Fibroblast of pulmonary artery (primary cell): ENCODE results near the gene SLC22A9.
"Not testable (repeated sequence)": the region's sequence is repeated elsewhere in the genome, so short reads cannot be mapped to it uniquely, and the experiment has no call there.

ENCODE experiments used
- DNase-seq: peaks from one replicate; pipeline ENCODE4 v3.0.0-alpha.2; 2010; ENCODE audit warnings: low read depth
- H3K4me3 ChIP-seq: replicated peaks from 2 replicates; pipeline ENCODE4 v1.5.1; 2011; ENCODE audit warnings: low read depth, mild to moderate bottlenecking, control low read depth, low read length, moderate library complexity
- TF ChIP-seq, protein P1 (sequence below): IDR thresholded peaks from 2 replicates; pipeline ENCODE4 v1.5.1; 2011; ENCODE audit warnings: mild to moderate bottlenecking, control low read depth, low read length, inconsistent platforms; ENCODE audit errors: missing control alignments

Gene SLC22A9

DNA sequence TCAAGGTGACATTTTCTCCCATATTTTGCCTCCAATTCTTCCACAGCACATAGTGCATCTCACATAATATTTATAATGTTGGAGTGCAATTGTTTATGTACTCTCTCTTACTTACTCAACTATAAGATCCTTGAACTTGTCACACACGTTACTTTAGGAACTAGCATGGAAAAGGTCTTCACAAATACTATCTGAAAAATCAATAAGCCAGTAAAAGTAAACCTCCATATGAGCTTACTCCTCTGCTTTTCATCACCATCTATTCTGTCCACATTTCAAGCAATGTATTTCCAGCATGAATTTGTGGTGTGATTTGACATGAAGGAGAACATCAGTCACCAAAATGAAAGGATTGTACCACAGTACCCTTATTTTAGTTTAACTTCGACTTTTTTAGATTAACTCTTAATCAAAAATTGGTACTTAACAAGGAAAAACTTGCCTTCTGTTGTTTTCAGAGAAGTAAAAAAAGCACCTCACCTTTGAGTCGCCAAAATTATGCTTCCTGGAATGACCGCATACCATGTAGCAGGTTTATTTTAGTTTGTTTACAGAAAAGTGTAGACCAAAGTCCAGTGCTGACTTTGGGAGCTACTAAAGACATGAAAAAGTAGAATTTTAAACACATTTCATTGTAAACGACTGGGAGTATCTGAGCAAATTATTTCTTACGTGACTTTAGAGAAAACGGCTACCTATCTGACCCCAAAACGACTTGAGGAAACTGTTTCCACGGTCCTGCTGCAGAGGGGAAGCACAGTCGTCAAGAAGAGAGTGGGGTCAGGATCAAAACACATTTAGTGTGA is at the start of gene SLC22A9:
Gene SLC22A9 (plus strand): TSS at position 621 of the 806 bp plus-strand sequence. CDS start 272 bp downstream, outside the sequence.
- H3K4me3 ChIP-seq: no peak within 1 kb of the TSS
- DNase-seq: no peak
- TF ChIP-seq, protein P1, sequence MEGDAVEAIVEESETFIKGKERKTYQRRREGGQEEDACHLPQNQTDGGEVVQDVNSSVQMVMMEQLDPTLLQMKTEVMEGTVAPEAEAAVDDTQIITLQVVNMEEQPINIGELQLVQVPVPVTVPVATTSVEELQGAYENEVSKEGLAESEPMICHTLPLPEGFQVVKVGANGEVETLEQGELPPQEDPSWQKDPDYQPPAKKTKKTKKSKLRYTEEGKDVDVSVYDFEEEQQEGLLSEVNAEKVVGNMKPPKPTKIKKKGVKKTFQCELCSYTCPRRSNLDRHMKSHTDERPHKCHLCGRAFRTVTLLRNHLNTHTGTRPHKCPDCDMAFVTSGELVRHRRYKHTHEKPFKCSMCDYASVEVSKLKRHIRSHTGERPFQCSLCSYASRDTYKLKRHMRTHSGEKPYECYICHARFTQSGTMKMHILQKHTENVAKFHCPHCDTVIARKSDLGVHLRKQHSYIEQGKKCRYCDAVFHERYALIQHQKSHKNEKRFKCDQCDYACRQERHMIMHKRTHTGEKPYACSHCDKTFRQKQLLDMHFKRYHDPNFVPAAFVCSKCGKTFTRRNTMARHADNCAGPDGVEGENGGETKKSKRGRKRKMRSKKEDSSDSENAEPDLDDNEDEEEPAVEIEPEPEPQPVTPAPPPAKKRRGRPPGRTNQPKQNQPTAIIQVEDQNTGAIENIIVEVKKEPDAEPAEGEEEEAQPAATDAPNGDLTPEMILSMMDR: no peak

DNA sequence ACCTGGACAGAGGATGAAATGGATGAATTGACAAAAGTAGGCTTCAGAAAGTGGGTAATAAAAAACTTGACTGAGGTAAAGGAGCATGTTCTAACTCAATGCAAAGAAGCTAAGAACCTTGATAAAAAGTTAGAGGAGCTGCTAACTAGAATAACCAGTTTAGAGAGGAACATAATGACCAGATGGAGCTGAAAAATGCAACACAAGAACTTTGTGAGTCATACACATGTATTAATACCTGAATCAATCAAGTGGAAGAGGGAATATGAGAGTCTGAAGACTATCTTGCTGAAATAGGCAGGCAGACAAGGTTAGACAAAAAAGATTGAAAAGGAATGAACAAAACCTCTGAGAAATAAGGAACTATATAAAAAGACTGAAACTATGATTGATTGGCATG is 47.9 kb upstream of the SLC22A9 start:
- TF ChIP-seq, protein P1: no peak
- no peak for DNase-seq
- H3K4me3 ChIP-seq: no peak overlapping the region

DNA sequence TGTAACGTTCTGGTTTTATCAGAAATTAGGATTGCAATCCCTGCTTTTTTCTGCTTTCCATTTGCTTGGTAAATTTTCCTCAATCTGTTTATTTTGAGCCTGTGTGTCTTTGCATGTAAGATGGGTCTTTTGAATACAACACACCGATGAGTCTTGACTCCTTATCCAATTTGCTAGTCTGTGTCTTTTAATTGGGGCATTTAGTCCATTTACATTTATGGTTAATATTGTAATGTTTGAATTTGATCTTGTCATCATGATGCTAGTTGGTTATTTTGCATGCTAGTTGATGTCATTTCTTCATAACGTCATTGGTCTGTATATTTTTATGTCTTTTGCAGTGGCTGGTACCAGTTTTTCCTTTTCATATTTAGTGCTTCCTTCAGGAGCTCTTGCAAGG is 34.5 kb upstream of the SLC22A9 start:
- DNase-seq, H3K4me3 ChIP-seq: not testable (repeated sequence)

DNA sequence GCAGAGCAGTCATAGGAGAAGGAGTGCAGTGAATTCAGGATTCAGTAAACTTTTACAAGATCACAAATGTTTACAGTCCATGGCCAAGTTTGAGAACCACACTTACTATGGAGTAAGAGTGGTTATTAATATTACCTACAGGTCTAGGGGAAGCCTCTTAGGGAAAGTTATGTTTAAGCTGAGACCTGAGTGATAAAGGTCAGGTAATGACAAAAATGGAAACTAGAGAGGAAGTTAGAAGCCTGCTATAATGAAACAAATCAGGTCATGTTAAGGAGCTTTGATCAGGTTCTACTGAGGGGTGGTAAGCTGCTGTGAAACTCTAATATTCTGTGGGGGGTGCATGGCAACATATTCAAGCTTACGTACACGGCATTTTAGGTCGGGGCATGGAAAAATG is 32.5 kb upstream of the SLC22A9 start:
- TF ChIP-seq, protein P1: no peak

DNA sequence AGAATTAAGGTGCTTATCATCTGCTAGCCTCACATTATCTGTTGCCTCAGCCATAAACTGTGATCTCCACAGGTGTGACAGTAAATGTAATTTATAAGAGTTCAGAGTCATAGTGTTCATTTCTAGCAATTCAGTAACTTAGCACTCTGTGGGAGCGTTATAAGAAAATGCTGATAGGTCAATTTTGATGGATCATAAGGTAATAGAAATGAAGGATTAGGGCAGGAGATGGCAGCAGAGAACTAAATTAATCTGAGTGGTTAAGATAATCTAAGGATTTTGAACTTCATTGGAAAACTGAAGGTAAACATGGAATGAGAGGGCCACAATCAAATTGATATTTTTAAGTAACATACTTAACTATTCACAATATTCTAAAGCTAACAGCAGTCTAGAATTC is 26.5 kb upstream of the SLC22A9 start:
- TF ChIP-seq, protein P1: no peak
- H3K4me3 ChIP-seq: no peak overlapping the region
- DNase-seq: no peak

More for the DNA sequence above, 32.5 kb upstream of the SLC22A9 start:
- H3K4me3 ChIP-seq: no peak overlapping the region
- no peak for DNase-seq

DNA sequence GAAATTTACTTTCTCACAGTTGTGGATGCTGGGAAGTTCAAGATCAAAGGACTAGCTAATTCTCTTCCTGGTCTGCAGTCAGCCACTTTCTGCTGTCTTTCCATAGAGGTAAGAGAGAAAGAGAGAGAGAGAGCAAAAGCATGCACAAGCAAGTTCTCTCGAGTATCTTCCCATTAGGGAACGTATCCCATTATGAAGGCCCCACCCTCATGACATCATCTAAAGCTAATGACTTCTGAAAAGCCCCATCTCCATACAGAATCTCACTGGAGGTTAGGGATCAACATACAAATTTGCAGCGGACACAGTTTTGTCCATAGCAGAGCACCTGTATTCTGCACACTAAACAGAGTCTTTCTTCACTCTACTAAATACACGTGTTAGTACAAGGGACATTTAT is 17.4 kb upstream of the SLC22A9 start:
- TF ChIP-seq, protein P1: no peak

DNA sequence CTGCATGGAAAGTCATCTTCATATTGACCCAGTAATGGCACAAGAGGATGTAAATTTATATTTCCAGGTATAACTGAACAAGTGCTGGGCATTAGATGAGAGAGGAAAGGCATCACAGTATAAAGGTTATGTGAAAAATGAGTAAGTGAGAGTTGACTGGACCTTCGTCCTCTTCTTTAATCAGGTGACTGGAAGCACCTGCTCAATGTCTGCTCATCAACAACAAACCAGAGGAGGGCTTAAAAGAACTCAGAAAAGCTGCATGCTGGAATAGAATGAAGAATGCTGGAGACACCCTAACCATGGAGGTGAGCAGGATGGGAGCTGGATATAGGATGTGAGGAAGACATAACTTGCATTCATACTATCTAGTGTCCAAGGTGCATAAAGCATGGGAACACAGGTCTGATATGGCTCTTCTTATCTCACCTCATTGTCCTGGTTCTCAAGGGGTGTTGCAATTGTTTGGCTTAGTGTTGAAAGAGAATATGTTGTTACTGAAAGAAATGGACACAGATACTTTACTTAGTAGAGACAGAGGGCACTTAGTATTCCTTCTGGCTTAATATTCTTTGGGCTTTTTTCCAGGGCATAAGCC is 7.3 kb upstream of the SLC22A9 start:
- H3K4me3 ChIP-seq: no peak overlapping the region
- no peak for DNase-seq
- TF ChIP-seq, protein P1: no peak

More for the DNA sequence above, 17.4 kb upstream of the SLC22A9 start:
- no peak for DNase-seq
- no peak overlapping the region for H3K4me3 ChIP-seq
